ENCODE results near the gene IL17D. TPM values are rescaled to one million over a fixed set of nuclear protein-coding genes. Genes with fewer than 3 reads are reported as not detected.
A peak's percentile ranks its signal among the peaks of the same experiment; 100 is the strongest.

Gene IL17D
- total RNA-seq, 2 donors from 2014 or later: 0.66 to 0.78 TPM

- Histone ChIP-seq H3K9me3 (no peaks in the 10 kb centered on the region), H3K27ac (peak overlapping the region in 1 of 4 donors; percentile 17), H3K4me1 (peaks cover 14% of the 10 kb centered on the region), H3K36me3 (replicated peaks in 1 of 2; ENCODE audit: insufficient read depth in 1 of 2, low read depth in 2 of 2) (no peaks in the 10 kb centered on the region), H3K4me3 (no peak overlapping the region), H3K27me3 (no peaks in the 10 kb centered on the region)
- ATAC-seq (peak; percentile 22), DNase-seq (peak in 1 of 4 donors; percentile 39)
- WGBS, 2 donors: 72 to 74% methylated on average over 7 to 9 of the region's 9 CpGs
- intact Hi-C loops (cut with DNase I): loop anchor here (10.0 kb wide), 1 partner anchor 110 kb away; no protein-coding TSS in a partner anchor
- no peak for TF ChIP-seq POLR2A (IDR thresholded peaks at IDR 0.05)
- TF ChIP-seq CTCF (IDR thresholded peaks at IDR 0.05): no peak
Observed at GRCh38 chr13:20714563-20715329, 11.2 kb downstream of the IL17D start.

- no peaks in the 10 kb centered on the region for H3K36me3 ChIP-seq (replicated peaks in 1 of 2; ENCODE audit: insufficient read depth in 1 of 2, low read depth in 2 of 2)
- 61 to 62% methylated on average over 6 of the region's 6 CpGs for WGBS, 2 donors
- no peaks in the 10 kb centered on the region for H3K9me3 ChIP-seq
- intact Hi-C loops (cut with DNase I): loop anchor here (10.0 kb wide), 1 partner anchor 109 kb away; no protein-coding TSS in a partner anchor
- H3K27me3 ChIP-seq: no peaks in the 10 kb centered on the region
- no peak for DNase-seq
- no peak overlapping the region for H3K4me3 ChIP-seq
- H3K4me1 ChIP-seq: peaks cover 14% of the 10 kb centered on the region
- TF ChIP-seq CTCF (IDR thresholded peaks at IDR 0.05): no peak
- H3K27ac ChIP-seq: no peak overlapping the region
- no peak for ATAC-seq
Observed at GRCh38 chr13:20715330-20715712, 11.8 kb downstream of the IL17D start.

GRCh38 chr13:20716951-20717350 lies 13.5 kb downstream of the IL17D start:
- WGBS, 2 donors: 44 to 61% methylated on average over 15 of the region's 15 CpGs
- H3K27ac ChIP-seq: no peak overlapping the region
- no peaks in the 10 kb centered on the region for H3K36me3 ChIP-seq (replicated peaks in 1 of 2; ENCODE audit: insufficient read depth in 1 of 2, low read depth in 2 of 2)
- H3K4me1 ChIP-seq: peaks cover 24% of the 10 kb centered on the region
- intact Hi-C loops (cut with DNase I): loop anchor here (10.0 kb wide), 1 partner anchor 108 kb away; no protein-coding TSS in a partner anchor
- H3K4me3 ChIP-seq: no peak overlapping the region
- ATAC-seq: no peak
- no peaks in the 10 kb centered on the region for H3K9me3 ChIP-seq
- peaks cover 0 to 11% of the 10 kb centered on the region in 2 donors for H3K27me3 ChIP-seq
- DNase-seq: no peak
- TF ChIP-seq POLR2A (IDR thresholded peaks at IDR 0.05) (no peak), CTCF (IDR thresholded peaks at IDR 0.05) (no peak)

- intact Hi-C loops (cut with DNase I): loop anchor here (10.0 kb wide), 1 partner anchor 107 kb away; no protein-coding TSS in a partner anchor
- H3K36me3 ChIP-seq (replicated peaks in 1 of 2; ENCODE audit: insufficient read depth in 1 of 2, low read depth in 2 of 2): no peaks in the 10 kb centered on the region
- DNase-seq (no peak), ATAC-seq (no peak)
- H3K9me3 ChIP-seq: no peaks in the 10 kb centered on the region
- TF ChIP-seq CTCF (IDR thresholded peaks at IDR 0.05) (no peak), POLR2A (IDR thresholded peaks at IDR 0.05) (no peak)
- WGBS, 2 donors: 85 to 94% methylated on average over 27 to 43 of the region's 44 CpGs
- H3K4me1 ChIP-seq: peaks cover 19% of the 10 kb centered on the region
- H3K27me3 ChIP-seq: peaks cover 0 to 13% of the 10 kb centered on the region in 2 donors
- H3K4me3 ChIP-seq: no peak overlapping the region
- H3K27ac ChIP-seq: no peak overlapping the region
Observed at GRCh38 chr13:20717581-20718542, 14.4 kb downstream of the IL17D start.

Measured in body of pancreas (tissue), 4 donors.